IPS-18c (cell line): ENCODE results near the gene DST.

Experiments
- H3K4me3 ChIP-seq: 2 replicates; pipeline ENCODE4 v1.7.0; 2013; ENCODE audit warnings: low read depth, mild to moderate bottlenecking, low read length, moderate library complexity; ENCODE audit not compliant: insufficient read depth
- H3K9me3 ChIP-seq: one replicate; pipeline ENCODE4 v1.6.1; 2013; ENCODE audit warnings: mild to moderate bottlenecking, low read length, moderate library complexity; ENCODE audit not compliant: control insufficient read depth, insufficient read depth

The DST gene

DNA sequence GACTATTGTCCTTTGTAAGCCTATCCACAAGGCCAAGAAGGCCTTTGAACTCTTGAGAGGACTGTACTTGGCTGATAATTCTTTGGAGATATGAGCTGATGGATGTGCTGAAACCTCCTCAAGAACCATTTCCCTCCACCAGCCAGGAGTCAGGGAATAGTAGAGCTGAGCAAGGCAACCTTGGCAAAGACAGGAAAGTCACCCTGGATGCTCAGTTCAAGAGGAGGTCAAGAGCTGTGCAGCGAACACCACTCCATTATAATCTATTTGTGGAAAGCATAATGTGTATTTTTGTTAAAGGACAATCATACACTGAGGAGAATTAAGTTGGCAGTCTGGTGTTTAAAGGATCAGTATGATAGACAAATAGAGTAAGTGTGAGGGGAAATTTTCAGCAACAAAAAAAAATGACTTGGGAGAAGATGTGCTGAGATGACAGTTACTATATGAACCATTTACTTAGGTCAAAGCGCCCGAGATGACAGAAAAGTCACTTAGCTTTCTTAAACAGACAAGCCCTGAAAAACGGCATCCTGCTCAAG, 218.1 kb downstream of the DST start:
- Histone ChIP-seq H3K4me3 (no peak overlapping the region), H3K9me3 (no peaks in the 10 kb centered on the region)

DNA sequence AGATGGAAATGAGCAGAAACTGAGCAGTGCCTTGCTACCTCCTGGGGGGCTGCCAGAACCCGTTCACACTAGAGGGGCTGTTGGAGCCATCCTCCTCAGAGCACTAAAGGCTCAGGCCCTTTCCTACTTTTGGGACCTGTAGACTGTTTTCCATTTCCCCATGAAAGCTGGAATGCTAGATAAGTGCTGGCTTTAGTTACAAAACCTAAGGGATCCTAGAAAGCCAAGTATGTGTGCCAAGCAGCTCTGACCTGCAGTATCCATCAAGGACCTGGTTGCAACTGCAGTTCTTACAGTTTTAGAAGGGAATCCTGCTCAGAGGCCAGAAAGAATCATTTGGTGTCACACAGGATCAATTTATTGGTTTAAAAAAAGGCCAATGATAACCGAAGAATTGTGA, 218.6 kb downstream of the DST start:
- H3K9me3 ChIP-seq = no peaks in the 10 kb centered on the region

DNA sequence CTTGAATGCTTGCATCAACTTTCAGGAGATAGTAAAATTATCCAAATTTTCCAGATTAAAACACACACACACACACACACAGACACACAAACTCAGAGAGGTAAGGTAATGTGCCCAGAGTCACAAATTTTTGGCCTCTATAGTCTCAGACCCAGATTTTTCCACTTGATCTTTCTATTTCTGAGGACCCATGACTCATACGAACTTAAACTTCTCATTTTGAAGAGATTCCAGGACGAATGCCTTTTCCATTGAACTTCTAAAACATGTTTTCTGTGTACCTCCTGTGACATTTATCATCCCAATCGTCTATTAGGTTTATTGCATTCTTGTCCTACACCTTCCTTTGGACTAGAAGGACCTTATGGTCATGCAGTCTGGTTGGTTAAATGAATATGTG, 222.4 kb downstream of the DST start:
- Histone ChIP-seq H3K9me3 (no peaks in the 10 kb centered on the region), H3K4me3 (no peak overlapping the region)

More for the DNA sequence above, 218.6 kb downstream of the DST start:
- H3K4me3 ChIP-seq = no peak overlapping the region

DNA sequence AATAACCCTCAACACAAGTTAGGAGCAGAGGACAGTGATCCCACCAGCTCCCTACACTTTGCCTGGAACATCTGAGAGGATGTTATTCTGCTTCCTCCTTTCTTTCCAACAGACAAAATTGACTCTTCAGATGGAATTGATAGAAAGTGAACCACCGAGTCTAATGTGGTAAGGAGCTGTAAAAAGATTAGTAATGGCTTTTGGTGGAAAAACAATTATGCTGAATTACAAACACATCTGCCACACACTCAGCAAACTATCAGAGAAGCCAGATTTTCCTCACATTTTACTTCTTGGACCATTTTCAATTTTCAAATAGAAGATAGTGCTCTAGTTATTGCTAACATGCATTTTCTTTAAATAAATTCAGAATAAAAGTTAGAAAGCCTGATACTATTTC, 223.5 kb downstream of the DST start:
- Histone ChIP-seq H3K4me3 (no peak overlapping the region), H3K9me3 (no peaks in the 10 kb centered on the region)

DNA sequence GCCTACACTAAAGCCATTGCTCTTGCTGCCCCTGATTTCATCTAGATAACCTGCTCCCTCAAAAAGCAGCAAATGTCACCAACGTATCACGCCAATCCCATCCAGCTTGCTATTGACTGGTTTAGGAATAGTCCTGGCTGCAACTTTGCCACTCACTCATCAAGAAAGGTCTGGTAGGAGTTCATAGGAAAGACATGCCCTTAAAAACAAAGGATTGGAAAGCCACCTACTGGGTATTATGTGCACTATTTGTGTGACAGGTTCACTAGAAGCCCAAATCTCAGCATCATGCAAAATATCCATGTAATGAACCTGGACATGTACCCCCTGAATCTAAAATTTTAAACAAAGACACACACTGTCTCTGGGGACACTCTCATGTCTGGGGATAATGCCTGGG, 224.9 kb downstream of the DST start:
- Histone ChIP-seq H3K4me3 (no peak overlapping the region), H3K9me3 (no peaks in the 10 kb centered on the region)

DNA sequence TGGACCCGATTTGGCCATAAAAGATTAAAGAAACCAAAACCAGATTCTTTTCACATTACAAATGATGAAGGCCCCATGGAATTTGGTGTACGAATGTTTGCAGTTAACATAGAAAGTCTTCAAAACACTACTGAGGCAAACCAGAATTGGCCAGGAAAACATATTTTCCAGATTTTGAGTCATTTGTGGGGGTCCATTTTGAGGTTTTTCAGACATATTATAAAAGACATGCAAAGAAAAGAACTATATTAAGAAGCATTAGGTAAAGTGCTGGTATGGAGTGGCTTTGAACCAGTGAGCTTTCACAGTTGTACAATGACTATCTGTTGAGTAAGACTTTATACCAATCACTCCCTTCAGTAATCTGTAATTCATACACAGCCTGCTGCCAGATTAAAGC, 226.4 kb downstream of the DST start:
- Histone ChIP-seq H3K4me3 (no peak overlapping the region), H3K9me3 (no peaks in the 10 kb centered on the region)

DNA sequence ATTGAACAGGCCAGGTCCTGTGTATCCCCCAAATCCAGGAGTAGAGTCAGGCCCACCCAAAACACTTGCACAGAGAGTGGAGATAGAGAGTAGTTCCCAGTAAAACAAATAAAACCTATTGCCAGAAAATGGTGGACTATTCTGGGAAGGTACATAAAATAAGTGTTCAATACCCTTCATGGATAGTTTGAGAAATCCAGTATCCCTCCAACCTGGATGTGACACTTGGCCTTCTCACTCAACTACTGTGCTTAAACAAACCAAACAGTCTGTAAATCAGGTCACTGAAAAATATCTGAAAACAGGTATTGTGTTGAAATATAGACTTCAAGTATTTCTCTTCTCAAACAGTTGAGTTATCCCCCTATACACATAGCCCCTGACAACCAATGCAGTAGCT, 233.7 kb downstream of the DST start:
- no peak overlapping the region for H3K4me3 ChIP-seq
- H3K9me3 ChIP-seq = no peaks in the 10 kb centered on the region
